ENCODE results near the gene IRF2.

IRF2 gene

DNA sequence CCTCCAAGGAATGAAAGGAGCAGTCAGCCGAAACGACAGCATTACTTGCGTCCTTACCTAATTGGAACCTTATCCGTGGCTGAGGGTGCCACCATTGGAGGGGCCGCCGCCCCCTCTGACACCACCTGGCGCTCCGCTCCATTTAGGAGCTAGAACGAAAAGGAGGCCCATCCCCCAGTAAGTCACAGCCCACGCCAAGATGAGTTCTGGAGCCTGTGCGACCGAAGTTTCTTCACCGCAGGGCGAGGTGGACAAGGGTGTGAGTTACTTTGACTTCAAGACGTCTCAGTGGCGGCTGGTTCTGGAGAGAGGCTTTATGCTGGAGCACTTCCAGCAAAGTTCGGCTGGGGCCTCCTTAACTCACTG lies 729 bp upstream of the IRF2 start:
- TF ChIP-seq, protein P1, sequence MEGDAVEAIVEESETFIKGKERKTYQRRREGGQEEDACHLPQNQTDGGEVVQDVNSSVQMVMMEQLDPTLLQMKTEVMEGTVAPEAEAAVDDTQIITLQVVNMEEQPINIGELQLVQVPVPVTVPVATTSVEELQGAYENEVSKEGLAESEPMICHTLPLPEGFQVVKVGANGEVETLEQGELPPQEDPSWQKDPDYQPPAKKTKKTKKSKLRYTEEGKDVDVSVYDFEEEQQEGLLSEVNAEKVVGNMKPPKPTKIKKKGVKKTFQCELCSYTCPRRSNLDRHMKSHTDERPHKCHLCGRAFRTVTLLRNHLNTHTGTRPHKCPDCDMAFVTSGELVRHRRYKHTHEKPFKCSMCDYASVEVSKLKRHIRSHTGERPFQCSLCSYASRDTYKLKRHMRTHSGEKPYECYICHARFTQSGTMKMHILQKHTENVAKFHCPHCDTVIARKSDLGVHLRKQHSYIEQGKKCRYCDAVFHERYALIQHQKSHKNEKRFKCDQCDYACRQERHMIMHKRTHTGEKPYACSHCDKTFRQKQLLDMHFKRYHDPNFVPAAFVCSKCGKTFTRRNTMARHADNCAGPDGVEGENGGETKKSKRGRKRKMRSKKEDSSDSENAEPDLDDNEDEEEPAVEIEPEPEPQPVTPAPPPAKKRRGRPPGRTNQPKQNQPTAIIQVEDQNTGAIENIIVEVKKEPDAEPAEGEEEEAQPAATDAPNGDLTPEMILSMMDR (IDR thresholded peaks at IDR 0.05), result no peak
- TF ChIP-seq ZFX (IDR thresholded peaks at IDR 0.05; ENCODE audit: borderline replicate concordance), result no peak
- peak overlapping the region; percentile 78 for H3K27ac ChIP-seq

DNA sequence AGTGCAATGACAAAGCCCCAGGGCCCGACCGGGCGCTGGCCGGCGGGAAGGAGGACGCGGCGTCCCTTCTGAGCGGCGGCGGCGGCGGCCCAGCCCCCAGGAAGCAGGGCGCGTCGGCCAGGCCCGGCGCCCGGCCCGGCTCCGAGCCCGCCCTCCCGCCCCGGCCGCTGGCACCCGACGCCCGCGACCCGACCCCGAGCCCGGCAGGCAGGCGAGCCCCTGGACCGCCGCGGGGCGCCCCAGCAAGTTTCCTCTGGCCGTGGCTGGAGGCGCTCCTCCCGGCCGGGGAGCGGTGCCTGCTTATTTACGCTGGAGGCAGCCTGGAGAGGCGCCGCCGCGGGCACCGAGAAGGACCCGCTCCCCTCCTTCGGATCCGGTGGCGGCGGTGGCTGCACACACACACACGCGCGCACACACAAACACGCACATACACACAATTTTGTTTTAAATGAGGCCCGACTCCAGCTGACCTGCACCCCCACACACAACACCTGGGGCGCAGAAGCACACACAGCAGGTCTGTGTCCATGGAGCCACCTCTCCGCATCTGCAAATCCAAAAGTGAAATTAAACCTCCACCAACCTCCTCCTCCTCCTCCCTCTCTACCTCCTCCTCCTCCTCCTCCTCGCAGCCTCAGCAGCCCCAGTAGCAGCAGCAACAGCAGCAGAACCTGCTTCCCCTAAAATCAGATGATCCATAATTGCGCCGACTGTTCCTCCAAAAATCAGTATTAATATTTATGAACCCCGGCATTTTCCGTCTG lies 669 bp downstream of the IRF2 start:
- TF ChIP-seq, protein P1 (IDR thresholded peaks at IDR 0.05), result no peak

DNA sequence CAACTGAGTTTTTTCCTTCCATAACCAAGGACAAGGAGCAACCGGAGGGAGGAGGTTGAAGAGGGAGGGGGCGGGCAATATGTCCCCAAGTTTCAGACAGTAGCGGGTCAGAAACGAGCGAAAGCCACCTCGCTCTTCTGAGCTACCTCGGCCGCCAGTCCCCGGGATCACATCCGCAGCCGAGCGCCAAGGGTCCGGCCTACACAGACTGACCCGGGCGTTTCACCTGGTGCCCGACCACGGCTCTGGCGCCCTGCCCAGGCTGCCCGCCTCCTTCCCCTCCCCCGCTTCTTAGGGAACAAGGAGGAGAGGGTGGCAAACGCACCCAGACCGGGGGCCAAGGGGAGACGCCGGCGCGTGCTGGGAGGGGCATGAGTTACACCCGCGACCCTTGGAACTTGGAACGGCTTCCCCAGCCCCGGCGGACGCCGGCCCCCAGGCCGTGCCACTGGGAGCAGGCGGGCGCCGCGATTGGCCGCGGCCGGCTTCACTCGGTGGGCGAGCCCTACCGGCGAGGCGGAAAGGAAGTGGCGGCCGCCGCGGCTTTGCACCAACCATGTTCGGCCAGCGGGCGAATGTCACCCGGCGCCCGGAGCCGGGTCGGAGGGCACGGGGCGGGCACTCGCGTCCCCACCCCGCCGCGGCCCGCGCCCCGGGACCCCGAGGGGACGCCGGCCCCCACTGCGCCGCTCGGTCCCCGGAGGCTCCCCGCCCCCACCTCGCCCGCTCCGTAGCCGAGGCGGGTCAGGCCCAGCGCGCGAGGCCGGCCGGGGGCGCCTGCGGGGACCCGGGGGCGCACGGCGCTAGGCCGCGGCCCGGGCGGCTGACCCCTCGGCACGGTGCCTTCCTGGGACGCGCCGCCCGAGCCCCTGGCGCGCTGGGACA lies 1.5 kb downstream of the IRF2 start:
- peak overlapping the region; percentile 78 for H3K27ac ChIP-seq
- TF ChIP-seq, protein P1 (IDR thresholded peaks at IDR 0.05), result no peak
- no peak for TF ChIP-seq ZFX (IDR thresholded peaks at IDR 0.05; ENCODE audit: borderline replicate concordance)

More for the DNA sequence above, 669 bp downstream of the IRF2 start:
- peak overlapping the region; percentile 78 for H3K27ac ChIP-seq

DNA sequence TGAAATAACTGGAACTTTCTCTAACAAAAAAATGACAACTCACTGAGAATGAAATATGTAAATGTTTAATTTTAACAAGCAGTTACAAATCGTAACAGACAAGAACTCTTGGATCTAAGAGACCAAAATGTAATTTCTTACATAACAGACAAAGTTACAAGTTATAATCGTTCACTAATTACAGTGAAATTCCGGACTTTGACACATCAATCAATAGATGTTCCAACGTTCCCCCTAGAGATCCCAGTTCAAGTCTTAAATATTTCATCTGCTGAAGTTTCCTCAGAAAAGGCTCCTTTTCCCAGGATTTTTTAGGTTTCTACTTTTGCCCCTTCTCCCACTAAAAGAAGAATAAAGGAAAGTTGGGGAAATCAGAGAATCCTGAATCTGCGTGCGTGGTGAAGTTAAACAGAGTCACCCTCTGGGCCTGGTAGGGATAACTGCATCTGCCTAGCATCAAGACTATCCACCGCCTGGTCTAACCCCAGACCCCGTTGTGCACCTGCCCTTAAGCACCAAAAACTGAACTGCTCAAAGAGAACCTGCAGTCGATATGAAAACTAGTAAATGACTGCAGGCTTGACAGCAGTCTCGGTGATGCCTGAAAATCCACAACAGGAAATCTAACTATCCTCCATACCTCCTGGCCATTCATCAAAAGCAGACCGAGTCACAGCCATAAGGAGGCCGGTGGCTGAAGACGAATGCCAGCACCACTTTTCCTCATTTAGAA lies 2.3 kb downstream of the IRF2 start:
- TF ChIP-seq ZFX (IDR thresholded peaks at IDR 0.05; ENCODE audit: borderline replicate concordance), result no peak
- TF ChIP-seq, protein P1 (IDR thresholded peaks at IDR 0.05), result no peak
- peak overlapping the region; percentile 78 for H3K27ac ChIP-seq

DNA sequence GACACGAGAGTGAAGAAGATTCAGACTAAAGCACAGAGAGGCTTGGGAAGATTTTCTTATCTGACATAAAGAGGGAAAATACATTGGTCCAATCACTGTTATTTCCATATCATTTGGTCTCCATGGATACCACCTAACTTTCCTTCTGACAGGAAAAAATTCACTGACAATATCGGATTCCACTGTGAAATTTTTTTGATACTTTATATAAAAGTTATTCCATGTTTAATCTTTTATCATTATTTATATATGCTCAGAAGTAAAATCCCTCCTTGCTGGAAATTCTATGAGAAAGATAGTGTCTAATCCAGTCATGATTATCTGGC lies 3.6 kb downstream of the IRF2 start:
- H3K27ac ChIP-seq, result no peak overlapping the region

DNA sequence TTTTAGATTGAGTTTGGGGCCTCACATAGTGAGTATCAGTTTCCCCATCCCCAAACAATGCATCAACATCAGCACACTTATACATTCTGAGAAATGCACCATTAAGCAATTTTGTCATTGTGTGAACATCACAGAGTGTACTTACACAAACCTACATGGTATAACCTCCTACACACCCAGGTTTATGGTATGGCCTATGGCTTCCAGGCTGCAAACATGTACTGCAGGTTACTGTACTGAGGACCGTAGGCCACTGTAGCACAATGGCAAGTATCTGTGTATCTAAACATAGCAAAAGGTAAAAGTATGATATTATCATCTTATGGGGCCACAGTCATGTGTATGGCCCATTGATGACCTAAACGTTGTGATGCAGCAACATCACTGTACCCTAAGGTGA lies 7.7 kb downstream of the IRF2 start:
- TF ChIP-seq, protein P1 (IDR thresholded peaks at IDR 0.05), result no peak
- TF ChIP-seq ZFX (IDR thresholded peaks at IDR 0.05; ENCODE audit: borderline replicate concordance), result no peak
- H3K27ac ChIP-seq, result no peak overlapping the region

More for the DNA sequence above, 3.6 kb downstream of the IRF2 start:
- no peak for TF ChIP-seq ZFX (IDR thresholded peaks at IDR 0.05; ENCODE audit: borderline replicate concordance)
- TF ChIP-seq, protein P1 (IDR thresholded peaks at IDR 0.05), result no peak

Data from 22Rv1 (cell line).